Measurements from ENCODE around the gene OR10H1. TPM values are rescaled to one million over a fixed set of nuclear protein-coding genes. Genes with fewer than 3 reads are reported as not detected.
"Not testable (repeated sequence)": the region's sequence is repeated elsewhere in the genome, so short reads cannot be mapped to it uniquely, and the experiment has no call there.

Gene OR10H1
- total RNA-seq, 2 donors from 2014 or later: not detected

DNA sequence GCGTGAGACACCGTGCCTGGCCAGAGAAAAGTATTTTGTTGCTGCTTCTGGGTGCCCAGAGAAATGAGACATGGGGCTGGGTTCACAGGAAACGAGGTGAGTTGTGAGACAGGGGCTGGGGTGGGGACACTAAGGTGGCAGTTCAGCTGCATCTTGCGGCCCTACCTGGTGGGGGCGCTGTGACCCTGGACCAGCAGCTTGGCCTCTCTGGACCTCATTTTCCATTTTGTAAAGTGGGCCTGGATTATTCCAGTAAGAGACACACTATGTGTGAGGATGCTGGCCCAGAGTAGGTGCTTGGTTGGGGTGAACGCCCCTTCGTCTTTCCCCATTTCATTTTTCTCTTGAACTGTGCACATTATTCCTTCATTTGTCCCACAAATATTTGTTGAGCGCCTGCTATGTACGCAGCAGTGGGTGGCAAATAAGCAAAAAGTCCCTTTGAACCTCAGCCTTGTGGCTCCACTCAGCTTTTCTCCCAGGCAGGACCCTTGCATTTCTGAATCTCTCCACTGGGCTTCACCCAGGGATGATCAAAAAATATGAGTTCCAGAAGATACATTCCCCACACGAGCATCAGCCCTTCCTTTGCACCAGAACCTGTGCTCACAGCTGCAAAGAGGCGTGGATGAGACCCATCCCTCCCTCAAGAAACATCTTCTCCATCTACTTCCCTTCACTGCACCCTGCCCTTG lies 26.6 kb upstream of the OR10H1 start:
- H3K4me3 ChIP-seq: no peak overlapping the region
- no peak for ATAC-seq (ENCODE audit: insufficient number of reproducible peaks, low FRiP score, low read depth)
- TF ChIP-seq, protein P1, sequence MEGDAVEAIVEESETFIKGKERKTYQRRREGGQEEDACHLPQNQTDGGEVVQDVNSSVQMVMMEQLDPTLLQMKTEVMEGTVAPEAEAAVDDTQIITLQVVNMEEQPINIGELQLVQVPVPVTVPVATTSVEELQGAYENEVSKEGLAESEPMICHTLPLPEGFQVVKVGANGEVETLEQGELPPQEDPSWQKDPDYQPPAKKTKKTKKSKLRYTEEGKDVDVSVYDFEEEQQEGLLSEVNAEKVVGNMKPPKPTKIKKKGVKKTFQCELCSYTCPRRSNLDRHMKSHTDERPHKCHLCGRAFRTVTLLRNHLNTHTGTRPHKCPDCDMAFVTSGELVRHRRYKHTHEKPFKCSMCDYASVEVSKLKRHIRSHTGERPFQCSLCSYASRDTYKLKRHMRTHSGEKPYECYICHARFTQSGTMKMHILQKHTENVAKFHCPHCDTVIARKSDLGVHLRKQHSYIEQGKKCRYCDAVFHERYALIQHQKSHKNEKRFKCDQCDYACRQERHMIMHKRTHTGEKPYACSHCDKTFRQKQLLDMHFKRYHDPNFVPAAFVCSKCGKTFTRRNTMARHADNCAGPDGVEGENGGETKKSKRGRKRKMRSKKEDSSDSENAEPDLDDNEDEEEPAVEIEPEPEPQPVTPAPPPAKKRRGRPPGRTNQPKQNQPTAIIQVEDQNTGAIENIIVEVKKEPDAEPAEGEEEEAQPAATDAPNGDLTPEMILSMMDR (IDR thresholded peaks at IDR 0.05): no peak
- no peaks in the 10 kb centered on the region for H3K36me3 ChIP-seq
- H3K27me3 ChIP-seq (replicated peaks; ENCODE audit: insufficient read depth): no peaks in the 10 kb centered on the region
- H3K27ac ChIP-seq: no peak overlapping the region
- peaks cover 0 to 8% of the 10 kb centered on the region in 2 donors for H3K4me1 ChIP-seq (ENCODE audit: control insufficient read depth in 1 of 2, low read depth in 2 of 2)
- no peak for DNase-seq (ENCODE audit: low spot score)
- H3K9me3 ChIP-seq: no peaks in the 10 kb centered on the region

DNA sequence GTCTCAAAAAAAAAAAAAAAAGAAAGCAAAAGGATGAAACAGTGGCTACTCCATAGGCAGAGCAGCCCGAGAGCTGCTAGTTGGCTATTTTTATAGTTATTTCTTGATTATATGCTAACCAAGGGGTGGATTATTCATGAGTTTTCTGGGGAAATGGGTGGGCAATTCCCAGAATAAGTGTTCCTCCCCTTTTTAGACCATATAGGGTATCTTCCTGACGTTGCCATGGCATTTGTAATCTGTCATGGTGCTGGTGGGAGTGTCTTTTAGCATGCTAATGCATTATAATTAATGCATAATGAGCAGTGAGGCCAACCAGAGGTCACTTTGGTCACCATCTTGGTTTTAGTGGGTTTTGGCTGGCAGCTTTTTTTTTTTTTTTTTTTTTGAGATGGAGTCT lies 25.4 kb upstream of the OR10H1 start:
- DNase-seq (ENCODE audit: low spot score) (no peak), ATAC-seq (ENCODE audit: insufficient number of reproducible peaks, low FRiP score, low read depth) (no peak)
- Histone ChIP-seq H3K27ac (no peak overlapping the region), H3K36me3 (no peaks in the 10 kb centered on the region), H3K9me3 (no peaks in the 10 kb centered on the region), H3K4me3 (no peak overlapping the region), H3K4me1 (ENCODE audit: control insufficient read depth in 1 of 2, low read depth in 2 of 2) (peaks cover 0 to 12% of the 10 kb centered on the region in 2 donors), H3K27me3 (replicated peaks; ENCODE audit: insufficient read depth) (no peaks in the 10 kb centered on the region)
- TF ChIP-seq, protein P1 (IDR thresholded peaks at IDR 0.05): no peak

DNA sequence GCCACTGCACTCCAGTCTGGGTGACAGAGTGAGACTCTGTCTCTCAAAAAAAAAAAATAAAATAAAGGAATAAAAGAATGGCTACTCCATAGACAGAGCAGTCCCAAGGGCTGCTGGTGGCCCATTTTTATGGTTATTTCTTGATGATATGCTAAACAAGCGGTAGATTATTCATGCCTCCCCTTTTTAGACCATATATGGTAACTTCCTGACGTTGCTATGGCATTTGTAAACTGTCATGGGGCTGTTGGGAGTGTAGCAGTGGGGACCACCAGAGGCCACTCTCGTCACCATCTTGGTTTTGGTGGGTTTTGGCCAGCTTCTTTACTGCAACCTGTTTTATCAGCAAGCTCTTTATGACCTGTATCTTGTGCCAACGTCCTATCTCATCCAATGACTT lies 24.4 kb upstream of the OR10H1 start:
- ATAC-seq (ENCODE audit: insufficient number of reproducible peaks, low FRiP score, low read depth); H3K9me3 ChIP-seq; DNase-seq (ENCODE audit: low spot score); H3K4me3 ChIP-seq; H3K27me3 ChIP-seq (replicated peaks; ENCODE audit: insufficient read depth); H3K27ac ChIP-seq; H3K36me3 ChIP-seq: not testable (repeated sequence)
- H3K4me1 ChIP-seq (ENCODE audit: control insufficient read depth in 1 of 2, low read depth in 2 of 2): peaks cover 0 to 16% of the 10 kb centered on the region in 2 donors

DNA sequence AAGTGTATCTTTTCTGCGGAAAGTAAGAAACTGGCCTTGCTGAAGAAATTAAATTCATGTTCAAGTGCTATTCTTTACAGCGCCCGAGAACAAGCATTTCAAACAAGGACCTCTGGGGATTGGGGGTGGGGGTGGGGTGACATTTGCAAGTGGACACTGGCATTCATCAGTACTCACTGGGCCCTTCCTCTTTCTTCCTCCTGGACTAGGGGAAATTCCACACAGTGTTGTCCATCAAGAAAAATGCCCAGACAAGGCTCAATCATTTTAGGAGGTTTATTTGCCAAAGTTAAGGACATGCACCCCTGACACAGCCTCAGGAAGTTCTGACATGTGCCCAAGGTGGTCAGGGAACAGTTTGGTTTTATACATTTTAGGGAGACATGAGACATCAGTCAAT lies 22.9 kb upstream of the OR10H1 start:
- TF ChIP-seq, protein P1 (IDR thresholded peaks at IDR 0.05): no peak
- Histone ChIP-seq H3K9me3 (no peaks in the 10 kb centered on the region), H3K36me3 (no peaks in the 10 kb centered on the region), H3K4me3 (no peak overlapping the region), H3K27ac (no peak overlapping the region), H3K4me1 (ENCODE audit: control insufficient read depth in 1 of 2, low read depth in 2 of 2) (peaks cover 0 to 16% of the 10 kb centered on the region in 2 donors), H3K27me3 (replicated peaks; ENCODE audit: insufficient read depth) (no peaks in the 10 kb centered on the region)
- ATAC-seq (ENCODE audit: insufficient number of reproducible peaks, low FRiP score, low read depth) (no peak), DNase-seq (ENCODE audit: low spot score) (no peak)

DNA sequence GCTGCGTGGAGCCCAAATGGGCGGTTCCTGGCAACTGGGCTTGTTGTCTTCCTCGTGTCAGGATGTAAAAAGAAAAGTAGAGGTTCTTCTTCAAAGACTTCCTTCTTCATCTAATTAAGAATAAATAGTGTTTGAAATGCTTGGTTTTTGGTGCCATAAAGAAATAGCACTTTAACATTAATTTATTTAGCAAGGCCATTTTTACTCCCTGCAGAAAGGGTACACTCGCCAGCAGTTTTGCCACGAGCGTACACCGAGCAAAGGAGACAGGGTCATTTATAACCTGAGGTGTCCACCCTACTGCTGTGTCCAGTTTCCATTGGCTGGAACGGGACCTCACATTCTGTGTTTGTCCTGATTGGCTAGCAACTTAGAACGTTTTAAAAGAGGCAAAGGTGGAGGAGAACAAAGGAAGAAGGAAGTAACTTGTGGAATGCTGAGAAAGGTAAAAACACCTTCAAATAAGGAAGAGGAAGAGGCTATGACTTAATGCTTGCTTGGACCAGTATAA lies 21.8 kb upstream of the OR10H1 start:
- ATAC-seq (ENCODE audit: insufficient number of reproducible peaks, low FRiP score, low read depth): no peak
- Histone ChIP-seq H3K4me1 (ENCODE audit: control insufficient read depth in 1 of 2, low read depth in 2 of 2) (peaks cover 0 to 16% of the 10 kb centered on the region in 2 donors), H3K27ac (peak overlapping the region; percentile 95 to 98)

More for the DNA sequence above, 21.8 kb upstream of the OR10H1 start:
- H3K9me3 ChIP-seq: no peaks in the 10 kb centered on the region
- no peak for DNase-seq (ENCODE audit: low spot score)
- TF ChIP-seq, protein P1 (IDR thresholded peaks at IDR 0.05): no peak
- H3K36me3 ChIP-seq: no peaks in the 10 kb centered on the region
- H3K4me3 ChIP-seq: peak overlapping the region; percentile 82
- H3K27me3 ChIP-seq (replicated peaks; ENCODE audit: insufficient read depth): no peaks in the 10 kb centered on the region

All from thoracic aorta (tissue), 2 donors.